Dermis blood vessel endothelial cell (primary cell): Measurements from ENCODE around the gene MTG1. TPM values are rescaled to one million over a fixed set of nuclear protein-coding genes. Genes with fewer than 3 reads are reported as not detected.
"Not testable (repeated sequence)": the region's sequence is repeated elsewhere in the genome, so short reads cannot be mapped to it uniquely, and the experiment has no call there.

Source experiments
- DNase-seq: peaks from one replicate; pipeline ENCODE4 v3.0.0; 2010
- total RNA-seq: library from RNA; depleted of rRNA; stranded (reverse); fragments of >200 nt; gene quantifications from 2 replicates; pipeline ENCODE4 v1.2.3, GENCODE V29; 2014

The MTG1 gene
- total RNA-seq, 1 donor from 2014 or later = 43.2 TPM

- DNase-seq = not testable (repeated sequence)
Measured at GRCh38 chr10:133431888-133432613, 38.1 kb downstream of the MTG1 start.

- not testable (repeated sequence) for DNase-seq
Measured at GRCh38 chr10:133432789-133433188, 38.8 kb downstream of the MTG1 start.

- DNase-seq = peak; percentile 44
Measured at GRCh38 chr10:133438711-133439273, 44.8 kb downstream of the MTG1 start.

DNA sequence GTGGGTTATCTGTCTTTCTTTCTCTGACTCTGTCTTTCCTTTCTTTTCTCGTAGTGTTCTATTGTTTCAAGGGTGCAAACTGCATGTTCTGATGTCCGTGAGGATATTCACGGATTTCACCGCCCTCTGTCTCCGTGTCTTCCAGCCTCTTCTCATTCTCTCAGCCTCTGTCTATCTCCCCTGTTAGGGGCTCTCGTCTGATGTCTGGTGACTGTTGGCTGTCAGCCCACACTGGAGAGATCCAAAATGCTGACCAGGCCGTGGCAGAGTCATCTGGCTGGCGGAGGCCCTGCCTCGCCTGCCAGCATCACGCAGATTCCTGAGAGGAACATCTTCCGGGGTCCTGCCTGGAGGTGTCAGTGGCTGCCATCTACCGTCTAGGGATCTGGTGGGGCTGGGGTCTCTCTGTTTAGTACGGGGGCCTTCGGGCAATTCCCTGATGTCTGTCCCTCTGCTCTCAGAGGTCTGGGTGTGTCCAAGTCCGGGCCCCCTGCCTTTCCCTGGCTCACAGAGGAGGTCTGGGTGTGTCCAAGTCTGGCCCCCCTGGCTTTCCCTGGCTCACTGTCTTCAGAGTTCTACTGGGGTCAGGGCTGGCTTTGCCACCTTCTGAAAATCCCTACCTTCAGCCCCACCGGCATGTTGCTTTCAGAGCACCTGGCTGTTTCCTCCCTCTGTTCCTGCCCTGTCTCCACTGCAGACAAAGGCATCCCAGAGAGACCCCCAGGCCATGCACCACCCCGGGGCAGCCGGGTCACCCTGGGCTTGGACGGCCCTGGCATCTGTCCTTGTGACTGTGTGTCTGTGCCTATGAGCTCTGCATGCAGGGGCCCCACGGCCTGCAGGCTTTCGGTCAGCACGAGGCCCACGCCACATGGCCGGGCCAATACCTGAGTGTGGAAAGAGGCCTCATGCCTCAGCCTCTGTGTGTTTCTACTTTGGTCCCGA, 45.8 kb downstream of the MTG1 start:
- DNase-seq = no peak

DNA sequence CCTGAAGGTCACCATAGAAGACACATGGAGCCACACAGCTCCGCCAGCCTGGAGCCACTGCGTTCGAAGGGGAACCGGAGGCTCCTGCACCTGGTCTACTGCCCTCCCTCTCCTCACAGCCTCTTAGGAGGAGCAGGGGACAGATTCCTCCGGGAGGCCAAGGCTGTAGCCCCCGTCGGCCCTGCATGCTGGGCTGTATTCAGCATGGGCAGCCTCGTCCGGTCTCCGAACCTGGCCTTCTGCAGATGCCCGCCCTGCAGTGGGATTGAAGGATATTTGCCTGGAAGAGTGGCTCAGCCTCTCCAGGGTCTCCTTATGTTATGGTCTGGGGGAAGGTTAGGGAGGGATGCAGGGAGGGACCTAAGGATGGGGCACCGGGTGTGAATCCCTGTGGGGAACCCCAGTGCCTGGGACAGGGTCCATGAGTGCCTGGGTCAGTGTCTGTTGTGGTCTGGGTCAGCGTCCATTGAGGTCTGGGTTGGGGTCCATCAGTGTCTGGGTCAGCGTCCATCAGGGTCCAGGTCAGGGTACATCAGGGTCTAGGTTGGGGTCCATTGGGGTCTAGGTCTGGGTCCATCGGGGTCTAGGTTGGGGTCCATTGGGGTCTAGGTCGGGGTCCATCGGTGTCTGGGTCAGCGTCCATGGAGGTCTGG, 46.8 kb downstream of the MTG1 start:
- DNase-seq = no peak

GRCh38 chr10:133441356-133441755, 47.4 kb downstream of the MTG1 start:
- not testable (repeated sequence) for DNase-seq

DNA sequence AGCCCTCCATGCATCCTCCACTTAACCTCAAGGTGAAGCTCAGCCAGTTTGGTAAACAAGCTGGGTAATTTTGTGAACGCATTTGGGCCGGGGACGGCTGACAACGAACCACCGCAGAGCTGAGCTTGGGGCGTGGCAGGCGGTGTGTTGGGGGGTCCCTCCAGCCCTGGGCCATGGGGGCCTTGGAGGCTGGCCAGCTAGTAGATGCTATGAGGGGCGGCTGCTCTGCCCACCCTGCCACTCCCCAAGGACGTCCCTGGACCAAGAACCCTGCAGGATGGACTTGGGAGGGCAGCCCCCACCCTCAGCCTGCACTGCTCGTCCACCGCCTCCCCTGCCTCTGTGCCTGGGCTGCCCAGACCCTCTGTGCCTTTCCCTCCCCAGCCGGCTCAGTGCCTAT, 47.8 kb downstream of the MTG1 start:
- DNase-seq = no peak

GRCh38 chr10:133442191-133442966, 48.4 kb downstream of the MTG1 start:
- no peak for DNase-seq

DNA sequence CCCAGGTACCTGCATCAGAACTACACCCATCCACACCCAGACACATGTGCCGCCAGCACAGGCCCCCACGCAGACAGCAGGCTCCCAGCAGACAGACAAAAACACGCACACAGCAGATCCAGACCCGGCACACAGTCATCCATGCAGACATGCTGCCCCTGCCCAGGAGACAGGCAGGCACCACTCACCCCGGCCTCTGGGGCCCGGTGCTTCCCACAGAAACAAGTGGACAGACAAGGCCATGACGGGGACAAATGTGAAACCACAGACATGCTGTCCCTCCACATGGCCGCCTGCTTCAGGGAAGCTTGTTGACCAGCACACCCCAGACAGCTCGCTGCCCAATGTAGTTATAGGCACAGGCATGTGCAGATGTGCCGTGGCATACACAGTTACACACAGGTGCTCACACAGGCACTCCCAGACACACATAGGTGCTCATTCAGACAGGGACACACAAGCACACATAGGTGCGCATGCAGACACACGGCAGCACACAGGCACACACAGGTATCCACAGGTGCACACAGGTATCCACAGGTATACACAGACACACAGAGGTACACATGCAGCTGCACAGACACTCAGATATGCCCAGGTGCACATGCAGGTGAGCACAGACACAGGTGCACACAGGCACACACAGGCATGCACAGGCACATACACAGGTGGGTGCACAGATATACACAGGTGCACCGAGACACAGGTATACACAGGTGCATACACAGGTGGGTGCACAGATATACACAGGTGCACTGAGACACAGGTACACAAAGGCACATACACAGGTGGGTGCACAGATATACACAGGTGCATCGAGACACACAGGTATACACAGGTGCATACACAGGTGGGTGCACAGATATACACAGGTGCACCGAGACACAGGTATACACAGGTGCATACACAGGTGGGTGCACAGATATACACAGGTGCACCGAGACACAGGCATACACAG, 49.3 kb downstream of the MTG1 start:
- no peak for DNase-seq

DNA sequence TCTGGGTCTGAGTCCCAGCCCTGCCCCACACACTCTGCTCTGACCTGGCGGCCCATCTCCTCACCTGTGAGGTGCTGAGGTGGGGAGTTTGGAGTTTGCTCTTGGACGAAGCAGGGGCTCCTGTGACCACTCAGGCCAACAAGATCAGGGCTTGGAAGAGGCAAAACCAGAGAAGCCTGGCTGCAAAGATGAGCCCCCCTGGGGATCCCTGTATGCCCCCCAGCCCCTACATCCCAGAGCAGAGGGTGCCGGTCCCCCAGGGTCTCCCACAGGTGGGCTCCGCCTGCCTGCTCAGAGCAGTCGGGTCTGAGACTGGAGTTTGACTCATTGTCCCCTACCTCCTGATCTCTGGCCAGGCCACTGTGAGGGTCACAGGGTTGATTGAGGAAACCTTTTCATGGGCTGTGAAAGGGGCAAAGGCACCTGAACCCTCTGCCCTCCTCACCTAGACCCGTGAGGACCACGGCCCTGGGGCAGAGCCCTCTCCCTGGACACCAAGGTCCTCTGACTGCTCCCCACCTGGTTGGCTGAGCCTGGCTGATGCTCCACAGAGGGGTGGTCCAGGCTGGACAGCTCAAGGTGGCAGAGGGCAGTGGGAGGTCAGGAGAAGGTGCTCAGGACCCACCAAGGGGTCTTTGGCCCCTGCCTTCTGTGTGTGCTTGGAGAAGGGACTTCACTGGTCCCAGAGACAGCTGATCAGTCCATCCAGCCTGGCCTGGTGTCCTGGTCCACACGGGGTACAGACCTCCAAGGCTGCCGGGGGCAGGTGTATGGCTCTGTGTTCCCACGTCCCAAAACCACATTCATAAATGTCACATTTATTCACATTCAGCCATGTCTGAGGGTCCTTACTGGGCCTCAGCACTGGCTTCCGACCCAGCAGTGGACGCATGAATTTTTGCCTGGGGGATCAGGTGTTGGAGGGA, 50.6 kb downstream of the MTG1 start:
- no peak for DNase-seq

GRCh38 chr10:133445268-133445732, 51.3 kb downstream of the MTG1 start:
- DNase-seq = no peak

DNA sequence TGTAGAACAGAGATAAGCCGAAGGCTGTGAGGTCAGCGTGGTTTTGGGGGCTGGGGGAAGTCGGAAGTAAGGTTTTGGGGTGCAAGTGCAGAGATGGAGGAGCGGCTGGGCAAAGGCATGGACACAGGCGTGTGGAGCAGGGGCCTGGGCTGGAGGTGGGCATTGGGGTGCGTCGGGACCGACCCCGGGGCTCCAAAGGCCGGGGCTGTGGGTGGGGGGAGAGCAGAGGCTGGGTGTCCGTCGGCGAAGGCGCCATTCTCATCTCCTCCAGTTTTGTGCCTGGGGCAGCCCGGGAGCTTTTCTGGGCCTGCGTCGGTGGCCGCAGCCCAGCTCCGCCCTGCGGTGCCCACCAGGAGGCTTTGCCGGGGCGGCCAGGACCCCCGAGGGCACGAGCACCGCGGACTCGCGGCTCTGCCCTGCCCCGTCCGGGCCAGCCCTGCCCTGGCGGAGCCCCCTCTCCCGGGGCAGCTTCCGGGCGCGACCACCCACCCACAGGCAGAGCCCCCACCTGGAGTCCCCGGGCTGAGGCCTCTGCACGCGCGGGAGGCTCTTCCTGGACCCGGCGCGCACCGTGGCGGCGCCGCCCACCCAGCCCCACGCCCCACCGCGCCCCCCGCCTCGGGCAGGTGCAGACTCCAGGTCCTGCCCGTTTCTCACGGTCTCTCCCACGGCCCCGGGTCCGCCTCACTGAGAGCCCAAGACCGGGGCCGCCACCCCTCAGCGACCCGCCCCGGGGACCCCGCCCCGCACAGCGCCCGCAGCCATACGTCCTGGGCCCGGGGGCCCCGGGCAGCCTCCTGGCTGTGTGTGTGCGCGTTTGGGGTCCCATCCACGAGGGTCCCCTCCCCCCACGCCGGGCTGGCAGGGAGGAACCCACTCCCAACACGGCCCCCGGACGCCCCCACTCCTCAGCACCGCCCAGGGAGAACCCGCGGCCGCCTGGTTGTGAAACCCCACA, 52.1 kb downstream of the MTG1 start:
- no peak for DNase-seq

- no peak for DNase-seq
Measured at GRCh38 chr10:133446979-133447378, 53.0 kb downstream of the MTG1 start.

GRCh38 chr10:133448120-133448519, 54.2 kb downstream of the MTG1 start:
- DNase-seq = no peak

DNA sequence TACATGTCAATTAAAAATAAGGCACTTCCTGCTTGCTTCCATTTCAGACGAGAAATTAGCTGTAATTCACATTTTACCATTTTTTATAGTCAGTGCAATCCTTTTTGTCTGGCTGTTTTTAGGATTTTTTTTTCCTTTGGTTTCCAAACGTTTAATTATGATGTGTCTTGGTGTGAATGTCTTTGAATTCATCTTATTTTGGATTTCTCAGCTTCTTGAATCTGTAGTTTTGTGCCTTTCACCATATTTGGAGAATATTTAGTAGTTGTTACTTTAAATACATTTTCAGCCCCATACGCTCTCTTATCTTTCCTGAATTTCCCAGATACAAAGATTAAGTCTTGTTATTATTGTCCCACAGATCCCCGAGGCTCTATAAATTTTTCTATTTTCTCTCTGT, 57.4 kb downstream of the MTG1 start:
- no peak for DNase-seq

- no peak for DNase-seq
Measured at GRCh38 chr10:133452453-133452852, 58.5 kb downstream of the MTG1 start.

DNA sequence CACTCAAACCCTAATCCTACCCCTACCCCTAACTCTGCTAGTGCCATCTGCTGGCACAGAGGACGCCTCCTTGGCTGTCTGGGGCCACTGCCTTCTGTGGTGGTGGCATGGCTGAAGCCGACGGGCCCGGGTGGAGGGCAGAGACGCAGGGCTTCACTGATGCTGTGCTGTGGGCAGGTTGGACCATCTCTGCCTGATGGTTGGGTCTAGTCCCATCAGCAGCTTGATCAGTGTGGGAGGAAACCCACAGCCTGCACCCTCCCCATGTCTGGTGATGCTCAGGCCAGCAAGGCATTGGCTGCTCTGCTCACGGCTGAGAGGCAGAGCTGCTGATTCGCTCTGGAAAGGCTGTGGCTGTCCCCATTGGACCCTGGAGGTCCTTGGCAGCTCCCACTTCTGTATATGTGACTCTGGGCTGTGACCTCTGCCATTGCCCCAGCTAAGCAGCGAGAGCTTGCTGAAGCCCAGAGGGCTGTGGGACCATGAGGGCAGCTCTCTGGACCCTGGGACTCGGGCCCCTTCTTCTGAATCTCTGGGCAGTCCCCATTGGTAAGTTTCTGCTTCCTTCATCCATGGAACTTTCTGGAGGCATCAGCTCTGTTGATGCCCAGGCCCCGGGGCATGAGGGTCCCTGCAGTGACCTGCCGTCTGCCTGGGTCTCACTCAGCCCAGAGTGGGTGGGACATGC, 59.7 kb downstream of the MTG1 start, which contains the start of gene SCART1:
TSS of gene SCART1 (plus strand) at position 430 of the 688 bp plus-strand sequence. CDS start at position 483, 53 bp downstream.
- no peak for DNase-seq
